ENCODE results near the gene CASZ1.

CASZ1 gene

DNA sequence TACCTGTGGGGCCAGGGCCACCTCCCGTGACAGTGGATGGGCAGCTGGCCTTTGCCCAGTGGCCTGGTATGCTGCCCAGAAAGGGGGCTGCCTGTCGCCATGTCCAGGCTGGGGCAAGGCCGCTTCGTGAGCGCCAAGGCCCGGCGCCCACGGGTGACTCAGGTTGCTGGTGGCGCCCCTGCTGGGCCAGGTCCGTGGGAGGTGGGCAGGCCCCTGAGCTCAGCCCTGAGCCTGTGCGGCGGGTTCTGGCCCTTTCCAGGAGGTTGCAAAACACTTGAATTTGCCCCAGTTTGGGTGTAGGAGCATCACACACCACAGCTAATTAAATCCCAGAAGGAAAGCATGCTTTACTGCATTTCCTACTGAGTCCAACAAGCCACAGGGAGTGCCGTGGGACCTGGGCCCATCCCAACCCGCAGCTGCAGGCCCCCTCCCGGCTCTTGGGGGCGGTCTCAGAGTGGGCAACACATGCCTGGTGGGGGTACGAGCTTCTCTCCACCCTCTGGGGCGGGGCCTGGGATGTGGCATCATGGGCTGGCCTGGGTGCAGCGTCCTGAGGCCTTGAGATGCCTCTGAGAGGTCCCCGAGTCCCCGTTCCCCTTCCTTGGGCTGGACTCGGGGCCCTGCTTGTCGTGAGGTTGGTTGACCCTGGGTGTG, 161.9 kb downstream of the CASZ1 start:
- no peak for DNase-seq

DNA sequence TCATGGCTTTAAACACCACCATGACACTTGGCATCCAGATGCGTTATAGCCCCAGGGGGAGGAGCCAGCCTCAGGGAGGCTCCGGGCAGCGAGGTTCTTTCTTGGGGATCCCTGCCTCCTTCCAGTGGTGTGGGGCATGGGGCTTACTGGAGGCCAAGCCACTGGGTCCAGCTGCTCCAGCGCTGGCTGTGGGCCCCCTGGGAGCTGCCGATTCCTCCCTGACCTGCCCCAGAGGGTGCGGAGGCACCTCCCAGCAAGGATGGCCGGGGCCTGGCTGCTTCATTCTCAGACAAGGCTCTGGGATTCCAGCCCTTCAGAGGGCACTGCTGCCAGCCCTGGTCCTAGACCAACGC, 162.4 kb downstream of the CASZ1 start:
- no peak for DNase-seq

DNA sequence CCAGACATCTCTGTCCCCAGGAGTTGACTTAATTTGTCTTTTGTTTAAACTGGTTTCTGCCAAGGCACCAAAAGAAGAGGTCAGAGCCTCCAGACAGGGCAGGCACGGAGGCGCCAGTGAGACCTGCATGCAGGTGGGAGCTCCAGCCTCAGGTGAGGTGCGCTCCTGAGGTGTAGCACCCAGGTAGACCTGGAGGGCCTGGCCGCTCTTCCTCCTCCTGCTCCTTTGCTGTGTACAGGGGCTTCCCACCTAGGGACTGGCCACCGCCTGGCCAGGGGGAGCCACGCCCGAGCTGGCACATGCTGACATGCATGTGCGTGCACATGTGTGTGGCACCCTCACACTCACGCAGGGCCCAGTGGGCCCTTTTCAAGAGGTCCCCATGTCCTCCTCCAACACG, 163.0 kb downstream of the CASZ1 start:
- DNase-seq: no peak

DNA sequence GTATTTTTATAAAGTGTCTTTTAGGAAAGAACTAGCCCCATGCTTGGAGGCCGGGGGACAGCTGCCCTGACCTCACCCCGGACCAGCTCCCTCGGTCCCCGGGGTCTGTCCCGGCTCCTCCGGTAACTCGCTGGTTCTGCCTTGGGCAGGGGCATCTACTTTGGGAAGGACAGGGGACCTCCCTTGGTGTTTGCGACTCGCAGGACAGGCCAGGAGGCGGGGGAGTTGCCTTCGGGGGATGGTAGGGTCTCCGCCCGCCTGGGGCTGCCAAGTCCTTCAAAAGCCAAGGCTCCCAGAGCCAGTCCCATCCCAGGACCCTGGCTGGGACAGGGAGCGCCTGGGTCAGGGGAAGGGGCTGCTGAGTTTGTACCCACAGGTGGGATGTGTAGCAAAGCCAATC, 163.8 kb downstream of the CASZ1 start:
- DNase-seq: no peak

DNA sequence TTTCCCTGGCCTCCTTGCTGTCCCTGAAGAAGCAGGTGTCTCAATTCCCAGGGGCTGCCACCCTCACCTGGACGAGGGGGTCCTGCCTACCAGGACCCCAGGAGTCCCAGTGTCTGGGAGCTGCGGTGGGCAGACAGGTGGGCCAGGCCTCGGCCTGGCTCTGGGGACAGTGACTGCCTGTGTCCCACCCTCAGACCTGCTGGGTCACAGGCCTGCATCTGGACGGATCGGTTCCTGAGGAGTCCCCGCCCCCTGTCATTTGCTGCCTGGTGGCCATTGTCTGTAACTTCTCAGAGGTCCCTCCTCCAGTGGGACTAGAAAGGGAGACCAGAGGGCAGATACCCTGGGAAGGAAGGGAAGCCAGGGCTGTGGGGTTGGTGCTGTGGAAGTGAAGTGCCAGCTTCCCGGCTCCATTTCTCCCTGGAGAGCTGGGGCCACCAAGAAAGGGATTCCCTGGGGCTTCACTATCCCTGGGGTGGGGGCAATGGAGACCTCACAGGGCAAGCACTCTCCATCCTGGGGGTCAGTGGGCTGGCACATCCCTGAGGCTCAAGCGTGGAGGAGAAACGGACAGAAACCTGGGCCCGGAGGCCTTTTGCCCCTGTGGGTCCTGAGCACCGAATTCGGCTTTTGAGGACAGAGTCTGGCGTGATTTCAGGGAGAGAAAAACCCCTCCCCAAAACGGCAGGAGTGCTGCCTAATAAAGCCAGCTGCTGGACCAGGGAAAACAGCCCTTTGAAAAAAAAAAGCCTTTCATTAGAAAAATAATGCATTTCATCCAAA, 164.4 kb downstream of the CASZ1 start:
- DNase-seq: no peak

DNA sequence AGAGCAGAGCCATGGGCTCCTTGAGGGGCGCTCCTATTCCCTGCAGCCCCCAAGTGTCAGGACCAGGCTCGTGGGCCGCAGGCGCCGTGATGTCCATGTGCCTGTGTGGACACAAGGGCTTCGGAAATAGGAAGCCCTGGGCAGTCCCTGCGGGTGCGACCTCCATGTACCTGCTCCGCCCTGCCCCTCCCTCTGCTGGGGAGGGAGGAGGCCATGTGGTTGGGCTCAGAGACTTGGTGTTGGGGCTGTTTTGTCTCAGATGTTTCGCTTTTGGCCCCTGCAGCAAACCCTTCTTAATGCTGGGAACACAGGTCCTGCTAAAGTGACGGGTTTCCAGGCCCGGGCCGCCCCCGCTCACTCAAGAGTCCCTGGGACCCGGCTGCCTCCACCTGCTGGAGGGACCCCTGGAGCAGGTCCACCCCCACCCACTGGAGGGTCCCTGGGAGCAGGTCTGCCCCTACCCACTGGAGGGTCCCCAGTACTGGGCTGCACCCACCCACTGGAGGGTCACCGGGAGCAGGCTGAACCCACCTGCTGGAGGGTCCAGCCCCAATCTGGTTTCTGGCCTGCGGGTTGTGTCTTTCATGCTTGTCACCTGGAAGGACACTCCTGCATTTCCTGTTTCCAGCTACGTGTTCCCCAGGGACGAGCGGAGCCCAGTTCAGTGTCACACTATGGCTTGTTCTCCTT, 165.2 kb downstream of the CASZ1 start:
- no peak for DNase-seq

DNA sequence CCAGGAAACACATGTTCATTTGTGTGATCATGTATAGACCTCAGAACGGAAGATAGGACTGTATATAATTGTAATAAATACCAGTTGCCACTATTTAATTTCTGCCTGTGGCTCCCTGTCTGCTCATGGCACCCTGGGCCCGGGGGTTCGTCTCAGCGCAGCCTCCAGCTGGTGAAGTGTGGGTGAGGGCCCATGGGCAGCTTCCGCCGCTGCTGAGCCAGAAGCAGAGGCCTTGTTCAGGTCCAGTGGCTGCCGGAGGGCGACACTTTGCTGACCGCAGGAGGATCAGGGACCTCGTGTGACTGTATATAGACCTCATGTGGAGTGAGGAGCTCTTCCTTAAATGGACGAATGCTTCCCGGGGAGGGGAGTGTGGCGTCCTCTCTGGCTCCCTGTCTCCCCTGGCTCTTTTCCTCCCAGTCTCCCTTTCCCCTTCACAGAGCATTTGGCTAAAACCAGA, 165.8 kb downstream of the CASZ1 start:
- no peak for DNase-seq

DNA sequence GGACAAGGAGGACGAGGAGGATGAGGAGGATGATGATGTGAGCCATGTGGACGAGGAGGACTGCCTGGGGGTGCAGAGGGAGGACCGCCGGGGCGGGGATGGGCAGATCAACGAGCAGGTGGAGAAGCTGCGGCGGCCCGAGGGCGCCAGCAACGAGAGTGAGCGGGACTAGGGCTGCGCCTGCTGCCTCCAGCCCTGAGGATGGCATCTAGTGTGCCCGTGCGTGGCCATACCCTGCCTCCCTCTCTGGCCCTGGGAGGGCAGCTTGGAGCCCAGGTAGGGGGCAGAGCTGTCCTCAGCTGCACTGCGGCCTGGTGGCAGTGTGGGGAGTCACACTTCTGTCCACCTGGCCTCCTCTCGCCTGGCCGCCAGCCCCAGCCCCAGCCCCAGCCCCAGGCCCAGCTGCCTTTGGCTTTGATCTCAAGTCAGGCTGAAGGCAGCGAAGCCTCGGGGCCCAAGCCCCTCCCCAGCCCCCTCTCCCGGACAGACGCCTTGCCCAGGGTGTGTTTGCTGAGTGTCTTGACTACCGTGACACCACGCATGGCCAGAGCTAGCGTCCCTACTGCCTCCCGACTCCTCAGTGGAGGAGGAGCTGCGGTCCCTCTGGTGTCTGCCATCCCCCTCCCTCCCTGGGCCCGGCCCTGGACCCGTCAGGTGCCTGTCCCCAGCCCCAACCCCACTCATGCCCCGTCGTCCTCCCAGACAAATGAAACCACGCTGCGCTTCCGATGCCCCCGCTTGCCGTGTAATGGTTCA, 166.5 kb downstream of the CASZ1 start:
- DNase-seq: no peak

DNA sequence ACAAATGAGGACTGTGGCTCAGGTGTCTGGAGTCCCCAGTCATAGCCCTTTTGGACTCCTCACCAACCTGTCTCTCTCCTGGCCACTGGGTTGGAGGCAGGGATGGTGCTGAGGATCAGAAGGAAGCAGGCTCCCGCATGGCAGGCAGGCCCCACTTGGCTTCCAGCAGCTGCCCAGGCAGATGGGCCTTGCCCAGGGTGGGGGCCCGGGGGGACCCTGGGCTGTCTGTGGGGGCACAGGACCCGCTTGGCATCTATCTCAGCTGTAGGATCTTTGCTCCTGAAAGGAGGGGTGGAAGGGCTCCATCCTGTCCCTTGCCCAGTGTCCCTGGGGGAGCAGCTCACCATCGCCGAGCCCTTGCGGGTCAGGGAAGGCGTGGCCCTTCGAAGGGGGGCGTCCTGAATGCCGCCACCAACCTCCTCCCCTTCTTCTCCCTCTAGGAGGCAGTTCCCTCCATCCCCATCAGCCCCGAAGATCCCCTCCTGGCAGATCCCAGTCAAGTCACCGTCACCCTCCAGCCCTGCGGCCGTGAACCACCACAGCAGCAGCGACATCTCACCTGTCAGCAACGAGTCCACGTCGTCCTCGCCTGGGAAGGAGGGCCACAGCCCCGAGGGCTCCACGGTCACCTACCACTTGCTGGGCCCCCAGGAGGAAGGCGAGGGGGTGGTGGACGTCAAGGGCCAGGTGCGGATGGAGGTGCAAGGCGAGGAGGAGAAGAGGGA, 167.2 kb downstream of the CASZ1 start:
- no peak for DNase-seq

DNA sequence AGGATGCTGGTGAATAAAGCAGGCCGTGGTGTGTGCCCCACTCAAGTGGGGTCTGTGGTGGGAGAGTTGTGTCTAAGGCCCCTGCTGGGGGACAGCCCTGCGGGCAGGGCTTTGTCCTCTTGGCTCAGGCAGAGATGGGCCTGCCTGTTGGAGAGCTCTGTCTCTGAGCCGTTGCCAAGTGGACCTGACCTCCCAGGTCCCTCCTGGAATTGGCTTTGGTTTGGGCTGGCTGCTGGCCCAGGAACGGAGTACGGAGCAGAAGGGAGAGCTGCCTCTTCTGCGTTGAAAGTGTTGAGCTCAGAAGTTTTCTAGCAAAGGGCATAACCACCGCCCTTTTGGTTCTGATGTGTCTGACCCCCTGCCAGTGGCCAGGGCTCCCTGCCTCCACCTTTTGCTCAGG, 167.8 kb downstream of the CASZ1 start:
- DNase-seq: no peak

DNA sequence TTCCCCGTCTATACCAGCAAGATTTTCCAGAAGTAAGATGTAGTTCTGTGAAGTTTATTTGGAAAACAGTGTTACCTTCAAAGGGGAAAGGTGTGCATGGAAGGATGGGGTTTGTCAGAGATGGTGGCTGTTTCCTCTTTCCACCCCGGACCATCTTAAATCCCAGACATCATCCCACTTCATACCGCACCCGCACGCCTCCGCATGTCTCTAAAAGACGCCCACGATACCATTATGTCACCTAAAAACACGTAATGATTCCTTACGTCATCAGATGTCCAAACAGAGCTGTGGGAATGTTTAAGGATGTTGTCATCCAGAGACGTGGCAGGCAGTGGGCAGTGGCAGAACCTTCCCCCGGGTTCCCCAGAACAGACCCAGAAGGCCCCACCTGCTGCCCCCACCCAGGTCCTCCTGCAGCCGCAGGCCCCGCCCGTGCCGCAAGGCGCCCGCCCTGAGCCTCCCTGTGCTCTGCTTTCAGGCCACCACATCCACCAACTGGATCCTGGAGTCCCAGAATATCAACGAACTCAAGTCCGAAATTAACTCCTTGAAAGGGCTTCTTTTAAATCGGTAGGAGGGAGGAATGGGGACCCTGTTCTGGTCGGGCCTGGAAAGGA, 169.5 kb downstream of the CASZ1 start:
- DNase-seq: no peak

DNA sequence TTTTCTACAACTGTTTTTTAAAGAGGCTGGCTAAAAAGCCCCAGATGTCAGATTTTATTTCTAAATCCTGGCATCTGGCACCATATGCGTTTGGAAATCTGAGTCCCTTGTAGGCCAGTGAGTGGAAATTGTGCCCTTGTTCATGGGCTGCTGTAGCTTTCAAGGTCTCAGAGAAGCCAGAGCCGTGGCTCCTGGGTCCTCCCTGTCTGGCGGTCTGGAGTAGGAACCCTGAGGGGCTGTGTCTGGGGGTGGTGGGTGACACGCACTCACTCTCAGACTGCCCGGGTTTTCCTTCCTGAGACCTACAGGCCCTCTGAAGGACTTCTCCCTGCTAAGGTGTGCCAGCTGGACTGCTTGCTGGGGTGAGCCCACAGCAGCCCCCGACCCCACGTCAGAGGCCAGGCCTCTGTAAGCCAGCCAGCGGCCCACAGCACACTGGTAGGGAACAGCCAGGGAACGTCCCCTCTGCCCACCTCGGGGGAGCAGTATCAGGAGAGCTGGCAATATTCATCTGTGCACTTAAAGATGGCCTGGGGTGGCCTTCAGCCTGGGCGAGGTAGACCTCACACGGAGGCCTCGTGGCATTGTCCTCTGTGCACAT, 170.2 kb downstream of the CASZ1 start:
- no peak for DNase-seq

DNA sequence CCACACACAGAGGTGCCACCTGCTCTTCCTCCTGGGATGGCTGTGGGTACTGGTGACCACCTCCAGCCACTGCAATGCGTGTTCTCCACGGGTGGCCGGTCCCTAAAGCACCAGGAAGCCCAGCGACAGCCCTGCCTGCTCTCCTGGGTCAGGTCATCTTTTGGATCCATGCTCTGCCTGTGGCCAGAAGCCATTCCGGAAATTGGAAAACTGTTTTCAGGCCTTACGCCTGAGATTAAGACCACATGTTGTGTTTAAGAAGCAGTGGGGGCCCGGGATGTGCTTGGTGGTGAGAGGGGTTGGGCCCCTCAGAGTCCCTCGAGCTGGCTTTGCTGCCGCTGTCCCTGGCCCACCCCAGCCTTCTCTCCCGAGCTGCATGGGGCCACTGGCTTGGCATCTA, 170.9 kb downstream of the CASZ1 start:
- no peak for DNase-seq

DNA sequence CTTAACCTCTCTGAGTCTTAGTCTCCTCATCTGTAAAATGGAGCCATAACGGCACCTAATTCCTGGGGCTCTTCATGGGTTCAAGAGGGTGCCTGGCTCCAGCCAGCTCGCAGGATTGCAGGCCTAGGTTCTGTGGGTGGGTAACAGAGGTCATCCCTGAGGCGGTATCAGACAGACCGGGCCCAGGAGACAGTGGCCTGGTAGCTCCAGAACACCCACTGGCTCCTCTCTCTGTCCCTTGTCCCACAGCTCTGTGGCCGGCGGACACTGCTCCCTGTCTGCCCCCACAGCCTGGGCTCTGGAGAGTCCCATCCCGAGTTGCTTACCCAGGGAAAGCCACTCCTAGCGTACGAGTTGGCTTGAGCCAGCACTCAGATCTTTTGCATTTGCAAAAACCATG, 171.4 kb downstream of the CASZ1 start:
- DNase-seq: no peak

DNA sequence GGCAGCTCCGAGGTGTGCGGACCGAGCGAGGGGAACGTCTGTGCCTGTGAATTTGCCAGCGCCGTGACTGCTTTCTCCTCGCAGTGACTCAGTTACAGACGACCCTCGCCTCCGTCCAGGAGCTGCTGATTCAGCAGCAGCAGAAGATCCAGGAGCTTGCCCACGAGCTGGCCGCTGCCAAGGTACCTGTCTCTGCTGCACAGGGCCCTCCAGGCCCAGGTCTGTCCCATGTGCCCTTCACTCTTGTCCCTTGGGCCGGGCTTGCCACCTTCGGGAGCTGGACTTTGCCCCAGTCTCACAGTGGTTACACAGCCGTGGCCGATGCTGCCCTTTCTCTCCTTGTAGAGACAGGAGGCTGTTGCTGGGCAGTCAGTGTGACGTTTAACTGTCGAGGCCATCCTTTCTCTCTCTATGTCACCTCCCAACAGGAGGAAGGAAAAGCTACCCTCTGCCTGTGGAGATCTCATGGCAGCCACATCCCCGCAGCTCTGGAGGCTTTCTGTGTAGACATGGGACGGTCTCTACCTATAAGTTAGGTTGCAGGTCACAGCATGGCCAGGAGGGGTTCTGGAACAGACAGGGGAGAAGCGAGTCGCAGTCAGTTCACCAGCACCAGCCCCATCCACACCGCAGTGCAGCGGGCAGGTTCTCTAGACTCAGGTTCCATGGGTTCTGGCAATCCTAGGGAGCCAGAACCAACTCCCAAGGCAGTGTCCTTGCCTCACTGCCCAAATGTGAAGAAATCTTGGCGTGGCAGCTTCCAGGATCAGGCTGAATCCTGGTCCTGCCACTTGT, 172.0 kb downstream of the CASZ1 start:
- no peak for DNase-seq

DNA sequence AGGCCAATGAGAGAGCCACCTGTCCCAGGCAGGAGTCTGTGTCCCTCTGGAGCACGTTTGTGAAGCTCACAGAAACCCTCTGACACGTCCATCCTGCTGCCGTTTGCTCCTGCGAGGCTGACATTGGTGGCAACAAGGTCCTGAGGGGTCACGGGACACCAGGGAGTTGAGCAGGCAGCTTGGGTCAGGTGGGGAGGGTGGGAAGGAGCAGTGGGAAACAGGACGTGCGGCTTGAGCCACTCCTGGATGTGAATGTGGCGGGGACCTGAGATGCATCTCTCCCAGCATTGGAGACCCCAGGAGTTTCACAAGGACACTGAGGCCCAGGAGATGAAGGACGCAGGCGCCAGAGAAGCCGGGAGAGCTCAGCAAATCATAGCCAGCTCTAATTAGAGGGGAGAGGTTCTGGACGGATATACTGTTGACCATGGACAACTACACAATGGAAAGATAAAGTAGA, 172.7 kb downstream of the CASZ1 start:
- DNase-seq: no peak

DNA sequence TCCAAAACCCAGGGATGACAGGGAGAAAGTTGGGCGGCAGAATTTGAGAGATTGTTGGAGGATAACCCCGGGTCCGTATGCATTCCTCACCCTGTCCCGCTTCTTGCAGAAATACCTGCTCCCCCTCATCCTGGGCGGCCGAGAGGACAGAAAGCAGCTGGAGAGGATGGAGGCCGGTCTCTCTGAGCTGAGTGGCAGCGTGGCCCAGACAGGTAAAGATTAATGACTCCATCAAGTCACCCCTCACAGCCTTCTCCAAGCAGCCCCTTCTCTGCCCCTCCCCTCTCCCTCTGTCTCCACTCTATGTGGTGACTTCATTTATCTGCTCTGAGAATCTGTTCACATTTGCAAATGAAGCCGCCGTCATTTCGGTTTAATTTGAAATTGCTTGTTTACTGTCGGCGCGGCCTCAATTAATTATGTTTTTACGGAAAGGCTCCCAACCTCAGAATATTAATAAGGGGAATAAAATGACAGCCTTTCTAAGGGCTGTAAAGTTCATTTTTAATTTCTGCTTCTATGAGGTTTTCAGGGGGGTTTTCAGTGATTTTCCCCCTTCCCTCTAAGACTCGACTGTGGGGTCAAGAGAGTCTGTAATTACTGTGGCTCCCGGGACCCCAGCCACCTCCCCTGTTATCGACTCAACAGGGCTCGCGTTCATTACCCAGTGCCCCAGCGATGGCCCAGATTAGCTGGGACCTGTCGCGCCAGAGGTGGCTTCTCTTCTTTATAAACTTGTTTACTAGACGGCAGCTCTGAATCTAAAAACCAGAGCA, 173.3 kb downstream of the CASZ1 start:
- no peak for DNase-seq

DNA sequence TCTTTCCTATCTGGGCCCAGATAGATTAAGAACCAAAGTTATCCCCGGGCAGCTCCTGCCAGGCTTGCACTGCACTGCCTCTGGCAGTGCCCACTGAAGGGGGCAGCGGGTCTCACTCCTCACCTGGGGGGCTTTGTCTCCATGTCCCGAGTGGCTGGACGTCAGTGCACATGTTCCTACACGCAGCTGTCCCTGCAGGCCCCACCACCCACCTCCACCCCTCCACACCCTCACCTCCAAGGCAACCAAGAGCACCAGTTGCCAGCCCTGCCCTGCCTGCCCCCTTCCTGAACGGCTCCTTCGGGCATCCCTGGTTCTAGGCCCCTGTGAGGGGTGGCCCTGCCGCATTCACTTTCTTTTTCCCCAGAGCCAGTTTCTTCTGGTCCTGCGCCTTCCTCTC, 174.5 kb downstream of the CASZ1 start:
- DNase-seq: no peak

DNA sequence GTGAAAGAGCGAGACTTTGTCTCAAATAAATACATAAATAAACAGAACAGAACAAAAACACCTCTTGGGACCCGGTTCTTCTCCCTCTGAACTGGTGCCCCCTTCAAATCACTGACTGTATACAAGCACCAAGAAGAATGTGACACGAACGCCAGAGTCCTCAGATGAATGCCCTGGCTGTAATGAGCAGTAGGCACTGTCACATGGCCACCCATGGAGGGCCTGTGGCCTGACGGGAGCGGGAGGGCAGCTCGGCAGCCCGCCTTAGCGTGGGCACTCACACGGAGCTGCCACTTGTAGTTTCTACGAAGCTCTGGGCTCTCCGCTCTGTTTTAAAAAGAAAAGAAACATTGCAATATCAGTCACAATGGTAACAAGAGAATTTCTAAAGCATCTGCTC, 175.7 kb downstream of the CASZ1 start:
- no peak for DNase-seq
